Activated T-helper 1 cell treated with anti-CD3 and anti-CD28 coated beads, Interleukin-12 subunit alpha, Interleukin-12 subunit beta, Interleukin-2, Interleukin-4 antibody, amounts not matched to agents 30 ng/mL and 10 ng/mL and 1 ng/mL, durations not matched to agents 14 hours and 24 hours and 36 hours (primary cell): Measurements from ENCODE around the gene PRUNE2. TPM values are rescaled to one million over a fixed set of nuclear protein-coding genes. Genes with fewer than 3 reads are reported as not detected.

ENCODE experiments used
- DNase-seq: peaks from one replicate; pipeline ENCODE4 v3.0.0; 2021; ENCODE audit warnings: low spot score
- H3K27ac Mint-ChIP-seq: one replicate; pipeline ENCODE4 v1.8.0; 2021; ENCODE audit warnings: mild to moderate bottlenecking, mixed read lengths
- H3K27me3 Mint-ChIP-seq: one replicate; pipeline ENCODE4 v1.8.0; 2022; ENCODE audit warnings: mild to moderate bottlenecking, moderate library complexity, mixed read lengths; ENCODE audit not compliant: insufficient read depth
- H3K36me3 Mint-ChIP-seq: one replicate; pipeline ENCODE4 v1.8.0; 2021; ENCODE audit warnings: low read depth, mixed read lengths
- H3K4me1 Mint-ChIP-seq: one replicate; pipeline ENCODE4 v1.8.0; 2021; ENCODE audit warnings: low read depth, mixed read lengths
- H3K4me3 Mint-ChIP-seq: one replicate; pipeline ENCODE4 v1.8.0; 2021; ENCODE audit warnings: mild to moderate bottlenecking, moderate library complexity, mixed read lengths
- H3K9me3 Mint-ChIP-seq: one replicate; pipeline ENCODE4 v1.8.0; 2021; ENCODE audit warnings: mixed read lengths
- intact Hi-C: fragments of 100-400 bp; cut with micrococcal nuclease; formaldehyde crosslinking; loops from one replicate; pipeline ENCODE4 v1.15.1; 2024
- total RNA-seq: library from RNA; stranded (reverse); gene quantifications from 2 replicates; pipeline ENCODE4 v1.2.3, GENCODE V29; 2022

The PRUNE2 gene
- total RNA-seq, 1 donor from 2014 or later: 0.57 TPM

DNA sequence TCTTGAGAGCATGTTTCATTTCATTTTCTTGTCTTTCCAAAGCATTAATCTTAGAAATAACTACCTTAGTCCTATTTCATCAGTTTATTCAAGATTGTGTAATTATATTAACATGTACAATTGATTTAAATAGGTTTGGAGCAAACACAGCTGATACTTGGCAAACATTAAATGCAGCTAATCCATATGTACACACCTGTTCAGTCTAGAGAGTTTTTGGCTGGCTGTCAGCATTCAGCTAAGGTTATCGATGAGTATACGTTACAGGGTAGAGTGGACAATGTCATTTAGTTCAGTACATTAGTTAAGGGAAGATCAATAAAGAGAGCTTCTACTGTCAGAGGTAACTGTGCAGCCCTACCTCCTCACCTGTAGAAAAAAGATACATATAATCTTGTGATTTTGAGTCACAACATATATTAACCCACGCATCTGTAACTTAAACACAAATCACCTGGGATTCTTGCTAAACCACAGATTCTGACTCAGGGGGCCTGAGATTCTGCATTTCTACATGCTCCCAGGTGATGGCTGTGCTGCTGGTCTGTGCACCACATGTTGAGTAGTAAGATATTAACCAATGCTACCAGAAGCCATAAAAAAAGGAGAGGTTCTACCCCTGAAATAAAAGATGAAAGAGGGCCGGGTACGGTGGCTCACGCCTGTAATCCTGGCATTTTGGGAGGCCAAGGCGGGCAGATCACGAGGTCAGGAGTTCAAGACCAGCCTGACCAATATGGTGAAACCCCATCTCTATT is 175.8 kb downstream of the PRUNE2 start:
- H3K9me3 Mint-ChIP-seq: no peaks in the 10 kb centered on the region
- no peaks in the 10 kb centered on the region for H3K4me1 Mint-ChIP-seq
- no peak overlapping the region for H3K27ac Mint-ChIP-seq
- DNase-seq: no peak
- H3K36me3 Mint-ChIP-seq: no peaks in the 10 kb centered on the region
- intact Hi-C loops: no loop called here
- no peak overlapping the region for H3K4me3 Mint-ChIP-seq
- peaks cover 13% of the 10 kb centered on the region for H3K27me3 Mint-ChIP-seq

DNA sequence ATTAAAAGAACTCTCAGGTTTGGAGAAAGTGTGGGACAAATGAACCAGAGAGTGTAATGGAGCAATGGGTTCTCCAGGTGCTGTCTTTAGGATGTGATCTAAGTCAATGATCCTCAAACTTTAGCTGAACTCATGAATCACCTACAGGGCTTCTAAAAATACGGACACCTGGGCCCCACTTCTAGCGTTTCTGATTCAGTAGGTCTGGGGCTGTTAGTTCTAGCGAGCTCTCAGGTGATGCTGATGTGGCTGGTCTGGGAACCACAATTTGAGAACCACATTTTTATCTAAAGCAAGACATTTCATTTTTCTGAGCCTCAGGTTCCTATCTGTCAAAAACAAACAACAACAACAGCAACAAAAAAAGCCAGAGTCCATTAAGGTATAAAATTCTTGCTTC is 176.8 kb downstream of the PRUNE2 start:
- Mint-ChIP-seq H3K9me3 (no peaks in the 10 kb centered on the region), H3K4me3 (no peak overlapping the region), H3K4me1 (no peaks in the 10 kb centered on the region), H3K36me3 (no peaks in the 10 kb centered on the region), H3K27ac (no peak overlapping the region), H3K27me3 (peaks cover 13% of the 10 kb centered on the region)
- DNase-seq: no peak
- intact Hi-C loops: no loop called here

DNA sequence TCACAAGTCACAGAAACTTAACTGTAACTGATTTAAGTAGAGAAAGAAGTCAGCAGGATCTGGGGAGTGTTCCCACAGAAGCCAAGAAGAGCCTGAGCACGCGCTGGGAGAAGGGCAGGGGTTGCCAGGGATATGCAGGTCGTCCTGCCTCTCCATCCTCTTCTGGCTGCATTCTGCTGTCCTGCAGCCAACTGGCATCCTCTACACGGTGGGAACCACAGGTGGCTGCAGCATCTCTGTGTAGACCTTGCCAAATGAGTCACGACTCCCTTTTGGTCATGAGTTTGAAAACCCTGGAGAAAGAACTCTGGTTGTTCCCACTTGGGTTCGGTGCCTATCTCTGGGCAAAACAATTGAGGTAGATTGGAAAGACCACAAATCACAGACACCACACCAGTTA is 180.0 kb downstream of the PRUNE2 start:
- H3K27me3 Mint-ChIP-seq: peaks cover 8% of the 10 kb centered on the region
- intact Hi-C loops: no loop called here
- no peak overlapping the region for H3K4me3 Mint-ChIP-seq
- H3K4me1 Mint-ChIP-seq: no peaks in the 10 kb centered on the region
- DNase-seq: no peak
- no peaks in the 10 kb centered on the region for H3K9me3 Mint-ChIP-seq
- no peaks in the 10 kb centered on the region for H3K36me3 Mint-ChIP-seq
- no peak overlapping the region for H3K27ac Mint-ChIP-seq

DNA sequence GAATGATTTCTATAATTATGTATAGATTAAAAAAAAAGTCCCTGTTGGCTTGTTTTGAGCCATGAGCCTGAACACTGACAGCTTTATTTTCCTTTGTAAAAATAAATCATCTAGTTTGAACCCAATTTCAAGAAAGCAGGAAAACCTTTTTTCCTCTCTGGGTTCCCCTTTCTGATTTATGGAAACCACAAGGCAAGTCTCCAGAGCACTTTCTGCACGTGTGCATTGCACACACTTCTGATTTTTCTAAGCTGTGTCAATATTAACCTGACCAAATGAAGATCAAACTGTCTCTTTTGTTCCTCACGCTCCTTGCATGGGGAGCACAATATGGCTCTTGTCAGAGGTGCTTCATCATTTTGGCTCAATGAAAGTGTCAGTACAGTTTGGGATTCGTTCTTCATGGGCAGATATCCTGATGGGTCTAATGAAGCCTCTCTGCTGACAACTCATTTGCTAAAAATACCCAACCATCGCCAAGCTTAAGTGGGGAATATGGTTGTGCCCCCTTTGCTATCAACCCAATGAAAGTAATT is 180.8 kb downstream of the PRUNE2 start:
- Mint-ChIP-seq H3K27ac (no peak overlapping the region), H3K4me3 (no peak overlapping the region), H3K36me3 (no peaks in the 10 kb centered on the region), H3K4me1 (no peaks in the 10 kb centered on the region), H3K27me3 (peaks cover 8% of the 10 kb centered on the region), H3K9me3 (no peaks in the 10 kb centered on the region)
- no peak for DNase-seq
- intact Hi-C loops: no loop called here

DNA sequence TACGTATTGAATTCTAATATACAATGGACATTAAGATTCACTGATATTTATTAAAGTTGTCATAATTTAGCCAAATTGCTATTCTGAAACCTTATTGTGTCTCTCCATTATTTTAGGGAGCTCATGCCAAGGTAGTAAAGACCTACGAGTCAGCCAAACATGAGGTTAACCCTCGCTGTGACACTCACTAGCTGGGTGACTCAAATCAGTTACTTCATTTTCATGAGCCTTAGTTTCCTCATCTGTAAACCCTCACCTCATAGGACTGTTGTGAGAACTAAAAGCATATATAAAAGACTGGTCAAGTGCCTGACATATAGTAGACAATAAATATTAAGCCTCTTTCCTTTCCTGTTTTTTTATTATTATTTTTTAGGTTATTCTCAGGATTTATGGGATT is 185.7 kb downstream of the PRUNE2 start:
- intact Hi-C loops: no loop called here
- DNase-seq: no peak
- H3K27ac Mint-ChIP-seq: no peak overlapping the region
- no peaks in the 10 kb centered on the region for H3K4me1 Mint-ChIP-seq
- no peak overlapping the region for H3K4me3 Mint-ChIP-seq
- H3K27me3 Mint-ChIP-seq: peaks cover 7% of the 10 kb centered on the region
- H3K9me3 Mint-ChIP-seq: no peaks in the 10 kb centered on the region
- no peaks in the 10 kb centered on the region for H3K36me3 Mint-ChIP-seq

DNA sequence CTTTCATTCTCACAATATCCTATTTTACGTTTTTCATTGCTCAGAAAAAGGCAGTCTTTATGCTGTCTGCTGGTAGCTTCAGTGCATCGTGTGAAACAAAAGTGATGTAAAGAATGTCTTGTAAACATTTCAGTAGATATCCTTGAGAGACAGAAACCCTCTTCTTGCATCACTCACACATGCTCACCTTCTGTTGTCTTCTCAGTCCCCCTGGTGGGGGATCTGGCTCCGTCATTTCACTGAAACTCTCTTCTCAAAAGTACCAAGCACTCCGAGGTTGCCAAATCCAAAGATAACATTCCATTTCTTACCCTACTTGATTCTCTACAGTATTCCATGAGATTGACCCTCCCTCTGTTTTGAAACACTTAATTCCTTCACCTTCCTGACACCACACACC is 187.7 kb downstream of the PRUNE2 start:
- no peak for DNase-seq
- Mint-ChIP-seq H3K36me3 (no peaks in the 10 kb centered on the region), H3K9me3 (no peaks in the 10 kb centered on the region), H3K27me3 (peaks cover 6% of the 10 kb centered on the region), H3K4me3 (no peak overlapping the region), H3K4me1 (no peaks in the 10 kb centered on the region), H3K27ac (no peak overlapping the region)
- intact Hi-C loops: no loop called here

DNA sequence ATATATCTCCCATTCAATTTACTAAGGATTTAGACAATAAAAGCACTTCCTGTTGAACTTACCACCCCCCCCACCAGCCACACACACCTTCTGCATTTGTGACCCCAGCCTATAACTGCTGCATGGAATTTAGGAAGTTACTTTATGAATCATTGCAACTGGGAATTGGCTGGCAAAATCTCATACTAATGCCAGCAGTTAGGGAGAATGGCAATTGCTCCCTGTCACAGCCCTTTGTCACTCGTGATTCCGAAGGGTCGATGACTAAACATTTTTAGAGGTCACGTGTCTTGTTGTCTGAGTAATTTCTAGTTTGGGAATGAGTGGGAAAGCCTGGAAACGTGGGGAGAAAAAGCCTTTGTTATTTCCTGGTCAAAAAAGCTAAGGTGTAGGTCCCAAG is 188.3 kb downstream of the PRUNE2 start:
- no peaks in the 10 kb centered on the region for H3K9me3 Mint-ChIP-seq
- no peak overlapping the region for H3K4me3 Mint-ChIP-seq
- no peak for DNase-seq
- no peaks in the 10 kb centered on the region for H3K4me1 Mint-ChIP-seq
- intact Hi-C loops: no loop called here
- H3K27ac Mint-ChIP-seq: no peak overlapping the region
- peaks cover 7% of the 10 kb centered on the region for H3K27me3 Mint-ChIP-seq
- no peaks in the 10 kb centered on the region for H3K36me3 Mint-ChIP-seq

DNA sequence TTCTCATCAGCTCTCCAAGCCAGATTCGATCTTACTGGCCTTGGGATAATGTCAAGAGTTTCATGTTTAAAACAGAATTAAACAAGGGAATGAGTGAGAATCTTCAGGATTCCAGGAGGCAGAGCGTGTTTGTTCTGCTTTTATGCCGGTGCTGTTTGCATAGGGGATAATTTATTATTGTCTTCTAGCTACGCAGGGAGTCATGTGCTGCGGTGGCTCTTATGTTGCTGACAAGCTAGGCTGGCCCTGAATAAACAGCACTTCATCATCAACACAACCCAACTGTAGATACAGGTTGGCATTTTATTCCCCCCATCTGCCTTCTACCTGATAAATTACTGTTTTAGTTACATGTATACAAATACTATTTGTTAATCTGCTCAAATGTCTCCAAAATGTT is 188.7 kb downstream of the PRUNE2 start:
- no peak for DNase-seq
- intact Hi-C loops: no loop called here
- Mint-ChIP-seq H3K4me3 (no peak overlapping the region), H3K9me3 (no peaks in the 10 kb centered on the region), H3K36me3 (no peaks in the 10 kb centered on the region), H3K4me1 (no peaks in the 10 kb centered on the region), H3K27me3 (peaks cover 9% of the 10 kb centered on the region), H3K27ac (no peak overlapping the region)

DNA sequence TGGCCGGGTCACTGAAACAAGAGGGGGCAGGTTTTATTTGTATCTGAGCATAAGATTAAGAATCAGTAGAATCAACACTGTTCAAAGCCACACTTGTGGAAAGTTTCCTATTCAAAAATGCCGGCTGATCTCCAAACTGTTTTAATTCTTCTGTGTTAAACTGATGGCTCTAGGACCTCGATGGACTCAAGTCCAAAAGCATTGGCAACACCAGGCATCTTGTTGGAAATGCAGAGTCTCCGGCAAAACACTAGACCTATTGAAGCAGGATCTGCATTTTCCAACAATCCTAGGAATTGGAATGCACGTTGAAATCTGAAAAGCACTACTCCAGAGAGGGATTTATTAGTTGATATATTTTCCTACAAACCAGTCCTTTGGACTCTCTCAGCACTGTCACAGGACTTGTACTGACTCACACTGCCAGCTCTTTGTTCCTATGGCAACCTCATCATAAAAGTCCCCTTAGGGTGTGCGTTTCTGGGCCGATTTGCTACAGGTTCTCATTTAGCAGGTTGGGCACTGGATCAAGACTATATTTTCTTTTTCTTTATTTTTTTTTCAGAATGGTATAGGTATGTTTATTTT is 189.7 kb downstream of the PRUNE2 start:
- H3K4me1 Mint-ChIP-seq: no peaks in the 10 kb centered on the region
- no peaks in the 10 kb centered on the region for H3K36me3 Mint-ChIP-seq
- peaks cover 9% of the 10 kb centered on the region for H3K27me3 Mint-ChIP-seq
- H3K4me3 Mint-ChIP-seq: no peak overlapping the region
- intact Hi-C loops: no loop called here
- DNase-seq: no peak
- no peaks in the 10 kb centered on the region for H3K9me3 Mint-ChIP-seq
- H3K27ac Mint-ChIP-seq: no peak overlapping the region

DNA sequence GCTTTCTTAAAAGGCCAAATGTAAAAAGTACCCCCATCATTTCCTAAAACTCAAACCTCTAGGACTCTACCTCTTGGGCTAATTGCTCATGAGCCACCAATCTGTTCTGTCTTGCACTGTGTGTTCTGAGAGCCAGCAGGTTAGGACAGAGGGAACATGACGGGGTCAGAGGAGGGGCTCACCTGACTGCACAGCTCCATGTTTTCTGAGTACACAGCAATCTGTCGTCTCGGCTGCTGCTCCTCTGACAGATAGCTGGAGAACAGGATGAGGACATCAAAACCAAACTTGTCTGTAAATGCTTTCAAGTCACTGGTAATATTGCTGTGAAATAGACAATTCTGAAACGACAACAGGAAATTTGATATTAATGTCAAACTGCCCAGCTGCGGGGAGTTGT is 192.5 kb downstream of the PRUNE2 start:
- DNase-seq: no peak
- Mint-ChIP-seq H3K4me1 (no peaks in the 10 kb centered on the region), H3K27me3 (peaks cover 6% of the 10 kb centered on the region), H3K4me3 (no peak overlapping the region), H3K36me3 (no peaks in the 10 kb centered on the region), H3K27ac (no peak overlapping the region), H3K9me3 (no peaks in the 10 kb centered on the region)
- intact Hi-C loops: no loop called here

DNA sequence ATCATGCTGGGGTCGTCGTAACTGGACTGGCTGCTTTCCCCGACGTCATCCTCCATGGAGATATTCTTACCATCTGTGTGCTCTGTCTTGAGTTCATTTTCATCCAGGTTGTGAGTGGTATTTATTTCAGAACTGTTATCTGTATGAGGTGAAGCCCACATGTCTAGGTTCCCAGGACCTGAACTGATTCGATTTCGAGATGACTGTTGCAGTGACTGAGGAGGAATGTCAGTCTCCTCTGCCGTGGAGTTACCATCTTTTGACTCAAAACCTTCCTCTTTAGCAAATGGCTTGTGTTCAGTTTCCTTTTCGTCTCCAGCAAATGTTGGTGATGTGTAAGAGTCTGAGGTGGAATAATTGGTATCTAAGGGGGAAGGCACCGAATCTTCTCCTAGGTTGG is 196.9 kb downstream of the PRUNE2 start:
- Mint-ChIP-seq H3K4me3 (no peak overlapping the region), H3K4me1 (no peaks in the 10 kb centered on the region), H3K27ac (no peak overlapping the region), H3K36me3 (no peaks in the 10 kb centered on the region), H3K27me3 (peaks cover 10% of the 10 kb centered on the region), H3K9me3 (no peaks in the 10 kb centered on the region)
- no peak for DNase-seq
- intact Hi-C loops: loop anchor here (10.0 kb wide), 2 partner anchors 404 to 844 kb away; no protein-coding TSS in a partner anchor

DNA sequence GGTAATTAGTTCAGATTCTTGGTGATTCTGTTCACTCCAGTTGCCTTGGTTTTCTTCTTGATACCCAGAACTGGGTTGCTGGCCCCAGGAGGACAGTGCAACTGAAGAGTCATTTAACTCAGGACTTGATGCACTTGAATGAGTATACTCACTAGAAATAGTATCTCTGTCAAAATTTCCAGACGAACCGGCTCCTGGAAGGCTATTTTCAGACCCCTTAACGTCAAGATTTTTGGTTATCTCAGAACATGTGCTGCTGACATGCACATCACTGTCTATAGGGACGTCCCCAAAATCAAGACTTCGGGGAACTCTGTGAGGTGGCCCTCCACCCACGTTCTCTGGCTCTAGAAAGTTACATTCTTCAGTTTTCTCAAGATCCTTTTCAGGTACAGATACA is 198.4 kb downstream of the PRUNE2 start:
- no peak for DNase-seq
- H3K36me3 Mint-ChIP-seq: no peaks in the 10 kb centered on the region
- no peak overlapping the region for H3K27ac Mint-ChIP-seq
- peaks cover 6% of the 10 kb centered on the region for H3K4me1 Mint-ChIP-seq
- H3K9me3 Mint-ChIP-seq: no peaks in the 10 kb centered on the region
- H3K27me3 Mint-ChIP-seq: peaks cover 8% of the 10 kb centered on the region
- H3K4me3 Mint-ChIP-seq: no peak overlapping the region
- intact Hi-C loops: loop anchor here (10.0 kb wide), 2 partner anchors 403 to 843 kb away; no protein-coding TSS in a partner anchor

DNA sequence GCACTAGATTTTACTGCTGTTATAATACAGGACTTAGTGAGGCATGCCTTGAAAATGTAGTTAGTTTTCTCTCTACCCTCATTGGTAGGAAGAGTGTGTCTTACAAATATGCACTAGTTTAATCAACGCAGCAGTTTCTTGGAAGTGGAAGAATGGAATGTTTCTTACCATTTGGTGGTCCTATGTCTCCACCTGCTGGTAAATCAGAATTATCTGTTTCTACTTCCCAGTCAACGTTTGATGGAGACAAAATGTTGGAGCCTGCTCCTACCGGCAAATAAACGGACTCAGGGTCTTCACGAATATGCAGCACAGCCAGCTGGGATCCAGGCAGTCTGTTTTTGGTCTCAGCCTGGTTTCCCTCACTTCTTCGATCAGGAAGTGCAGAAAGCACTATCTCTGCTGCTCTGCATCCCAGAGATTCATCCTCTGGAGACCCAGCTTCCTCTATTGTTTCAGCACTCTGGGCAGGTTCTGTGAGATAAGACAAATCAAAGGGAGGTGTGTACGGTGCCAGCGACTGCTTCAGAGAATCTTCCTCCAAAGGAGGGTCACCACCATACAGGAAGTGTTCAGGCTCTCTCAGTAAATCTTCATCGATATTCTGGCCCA is 201.2 kb downstream of the PRUNE2 start:
- Mint-ChIP-seq H3K4me1 (peaks cover 6% of the 10 kb centered on the region), H3K27ac (no peak overlapping the region), H3K36me3 (no peaks in the 10 kb centered on the region), H3K9me3 (no peaks in the 10 kb centered on the region), H3K4me3 (no peak overlapping the region), H3K27me3 (peaks cover 13% of the 10 kb centered on the region)
- intact Hi-C loops: loop anchor here (1.0 to 10.0 kb wide), 7 partner anchors 38 to 840 kb away; partner anchors contain the start of gene RFK
- no peak for DNase-seq
